K562 (cell line): Measurements from ENCODE around the gene SDF4. TPM values are rescaled to one million over a fixed set of nuclear protein-coding genes. Genes with fewer than 3 reads are reported as not detected.

Experiments
- ATF1 ChIP-seq, 2 experiments: fragments of 450-650 bp in 1 of 2; IDR thresholded peaks; 2 replicates each; pipeline ENCODE4 v1.6.1; 2016; ENCODE audit warnings: missing compliant biosample characterization in 1 of 2, missing genetic modification characterization in 1 of 2
- CCNT2 ChIP-seq: IDR thresholded peaks from 2 replicates; pipeline ENCODE4 v1.6.1; 2011; ENCODE audit warnings: borderline replicate concordance, low read depth, mild to moderate bottlenecking, moderate library complexity, mixed read lengths, low read length; ENCODE audit not compliant: insufficient read length; ENCODE audit errors: extremely low read depth
- GATA2 ChIP-seq: sonication (generic); formaldehyde crosslinking; IDR thresholded peaks from 2 replicates; pipeline ENCODE4 v1.4.0; 2020; ENCODE audit warnings: mild to moderate bottlenecking, missing genetic modification reagents
- JUN ChIP-seq, 2 experiments: sonication (generic) in 1 of 2; formaldehyde crosslinking in 1 of 2; IDR thresholded peaks; 2 replicates each; pipeline versions ENCODE4 v1.6.1 to v1.8.0; 2012 to 2022; ENCODE audit warnings: borderline replicate concordance in 2 of 2, mild to moderate bottlenecking in 2 of 2, improper control_type of control experiment in 1 of 2, low read depth in 1 of 2, low read length in 1 of 2, missing genetic modification reagents in 1 of 2
- KLF10 ChIP-seq: fragments of 250-450 bp; sonication (Bioruptor Pico); IDR thresholded peaks from 2 replicates; pipeline ENCODE4 v1.6.1; 2021; ENCODE audit warnings: matching md5 sums
- STAG1 ChIP-seq: sonication (generic); formaldehyde crosslinking; IDR thresholded peaks from 2 replicates; pipeline ENCODE4 v1.5.0; 2020; ENCODE audit warnings: missing genetic modification reagents, borderline replicate concordance
- USF2 ChIP-seq: sonication (generic); formaldehyde crosslinking; IDR thresholded peaks from 2 replicates; pipeline ENCODE4 v1.5.0; 2020; ENCODE audit warnings: missing genetic modification reagents
- ZBTB40 ChIP-seq, 2 experiments: fragments of 450-650 bp in 1 of 2; sonication (generic) in 1 of 2; formaldehyde crosslinking in 1 of 2; IDR thresholded peaks; 2 replicates each; pipeline versions ENCODE4 v1.7.1 to v1.9.0; 2016 to 2022; ENCODE audit warnings: inconsistent platforms in 1 of 2, mild to moderate bottlenecking in 1 of 2, missing genetic modification reagents in 1 of 2
- ZC3H11A ChIP-seq: IDR thresholded peaks from 2 replicates; pipeline ENCODE4 v1.6.1; 2012; ENCODE audit warnings: low read depth, low read length, improper control_type of control experiment
- ZKSCAN8 ChIP-seq: fragments of 200-800 bp; sonication (Bioruptor generic); IDR thresholded peaks from 2 replicates; pipeline ENCODE4 v1.6.1; 2016; ENCODE audit warnings: missing genetic modification characterization, missing compliant biosample characterization
- ZNF311 ChIP-seq: fragments of 250-450 bp; sonication (Bioruptor Pico); IDR thresholded peaks from 2 replicates; pipeline ENCODE4 v1.4.0; 2020; ENCODE audit warnings: mild to moderate bottlenecking, moderate library complexity
- ZNF592 ChIP-seq: fragments of 450-650 bp; IDR thresholded peaks from 2 replicates; pipeline ENCODE4 v1.6.1; 2017; ENCODE audit warnings: antibody characterized with exemption, mild to moderate bottlenecking
- polyA plus RNA-seq, 8 experiments: library from polyadenylated mRNA; depleted of rRNA in 4 of 8; stranded (reverse) in 5 of 8; unstranded in 3 of 8; fragments of >200 nt; fragmentation: Nextera tagmentation in 2 of 8; fragmentation: Illumina TruSeq in 1 of 8; extraction: Ambion mirVana in 2 of 8; extraction: Trizol in 1 of 8; gene quantifications; 2 replicates each; pipeline versions ENCODE4 v1.2.1 to v1.2.3, GENCODE V29; 2011 to 2014; ENCODE audit warnings: inconsistent platforms in 1 of 8, missing spikeins in 1 of 8
- total RNA-seq, 7 experiments: library from RNA; depleted of rRNA in 6 of 7; stranded (reverse); fragments of >200 nt in 6 of 7; fragmentation: Illumina TruSeq in 2 of 7; extraction: Trizol in 2 of 7; gene quantifications; 2 replicates each; pipeline versions ENCODE4 v1.2.1 to v1.2.3, GENCODE V29; 2011 to 2021; ENCODE audit warnings: low replicate concordance in 1 of 7

SDF4 gene
- total and polyA plus RNA-seq, 9 of the 15 experiments (the other 6 are each of a cell fraction or from before 2014, with no cell fraction given): 0.35 to 160 (median 65.2) TPM

GRCh38 chr1:1232208-1232795 lies 501 bp upstream of the SDF4 start, which contains the start of gene B3GALT6 (continued):
- TF ChIP-seq ZNF592: peak; percentile 98
- TF ChIP-seq USF2 (CRISPR knock-in tag): 0 out of 2 replicates have a peak, but pooled peaks have one; percentile 21
- no peak for TF ChIP-seq GATA2 (CRISPR knock-in tag)
- TF ChIP-seq CCNT2: peak; percentile 51
- no peak for TF ChIP-seq ZC3H11A
- no peak for TF ChIP-seq ATF1 (CRISPR knock-in tag; IDR thresholded peaks at IDR 0.05)
- no peak for TF ChIP-seq ATF1 (tag; IDR thresholded peaks at IDR 0.05)
- TF ChIP-seq ZBTB40 (IDR thresholded peaks at IDR 0.05): no peak
- peak; percentile 32; the same call in 1 of the 2 replicates for TF ChIP-seq ZBTB40 (CRISPR knock-in tag; IDR thresholded peaks at IDR 0.05)
- TF ChIP-seq ZKSCAN8 (CRISPR knock-in tag): no peak
- TF ChIP-seq ZNF311 (CRISPR knock-in tag): no peak
- no peak; the same call in 1 of the 2 replicates for TF ChIP-seq JUN (IDR thresholded peaks at IDR 0.05; ENCODE audit: borderline replicate concordance, low read depth, low read length)
- TF ChIP-seq JUN (CRISPR knock-in tag; IDR thresholded peaks at IDR 0.05; ENCODE audit: borderline replicate concordance): peak; percentile 38; the same call in 1 of the 2 replicates
- no peak for TF ChIP-seq KLF10 (CRISPR knock-in tag)
- TF ChIP-seq STAG1 (CRISPR knock-in tag): peak; percentile 47; the same call in 1 of the 2 replicates
